Loucy (cell line): ENCODE data around the gene CSTPP1.

Experiments
- CTCF ChIP-seq: fragments of 200-600 bp; sonication (generic); conservative IDR thresholded peaks from 2 replicates; pipeline ENCODE4 v1.5.1; 2014; ENCODE audit warnings: mild to moderate bottlenecking, antibody characterized with exemption, low read length
- EZH2phosphoT487 ChIP-seq: fragments of 200-600 bp; IDR thresholded peaks from 2 replicates; pipeline ENCODE4 v1.6.1; 2018; ENCODE audit warnings: antibody characterized with exemption, mild to moderate bottlenecking, moderate library complexity, borderline replicate concordance

DNA sequence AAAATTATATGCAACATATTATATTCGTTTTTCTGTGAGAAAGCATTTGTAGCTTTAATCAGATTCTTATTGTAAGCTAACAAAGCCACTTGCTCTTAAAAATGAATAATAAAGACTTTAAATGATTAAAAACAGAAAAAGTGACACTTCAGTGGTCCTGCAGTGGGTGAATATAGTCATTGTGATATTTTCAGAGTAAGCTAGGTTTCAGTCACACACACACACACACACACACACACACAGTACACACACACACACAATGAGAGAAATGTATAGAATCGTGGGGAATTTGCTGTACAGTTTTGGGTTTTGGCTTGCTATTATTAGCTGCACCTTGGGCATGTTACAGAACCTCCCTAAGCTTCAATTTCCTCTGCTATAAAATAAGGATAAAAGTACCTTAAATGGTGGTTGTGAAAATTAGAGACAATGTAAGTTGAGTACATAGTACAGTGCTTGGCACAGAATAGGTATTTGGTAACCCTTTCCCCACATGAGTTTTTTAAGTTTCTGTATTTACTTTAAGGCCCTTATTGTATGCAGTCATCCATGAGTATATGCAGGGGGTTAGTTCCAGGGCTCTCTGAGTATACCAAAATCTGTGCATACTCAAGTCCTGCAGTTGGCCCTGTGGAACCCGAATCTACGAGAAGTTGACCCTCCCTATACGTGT lies 39.8 kb downstream of the CSTPP1 start:
- no peak for TF ChIP-seq CTCF
- TF ChIP-seq EZH2phosphoT487 = no peak
